SH-SY5Y (cell line): ENCODE results near the gene SMARCA2.

Source experiments
- GATA2 ChIP-seq: IDR thresholded peaks from 2 replicates; pipeline ENCODE4 v1.6.1; 2011; ENCODE audit warnings: mild to moderate bottlenecking, low read depth, low read length
- GATA3 ChIP-seq: IDR thresholded peaks from 2 replicates; pipeline ENCODE4 v1.6.1; 2011; ENCODE audit warnings: low read depth, mild to moderate bottlenecking, low read length, moderate library complexity

DNA sequence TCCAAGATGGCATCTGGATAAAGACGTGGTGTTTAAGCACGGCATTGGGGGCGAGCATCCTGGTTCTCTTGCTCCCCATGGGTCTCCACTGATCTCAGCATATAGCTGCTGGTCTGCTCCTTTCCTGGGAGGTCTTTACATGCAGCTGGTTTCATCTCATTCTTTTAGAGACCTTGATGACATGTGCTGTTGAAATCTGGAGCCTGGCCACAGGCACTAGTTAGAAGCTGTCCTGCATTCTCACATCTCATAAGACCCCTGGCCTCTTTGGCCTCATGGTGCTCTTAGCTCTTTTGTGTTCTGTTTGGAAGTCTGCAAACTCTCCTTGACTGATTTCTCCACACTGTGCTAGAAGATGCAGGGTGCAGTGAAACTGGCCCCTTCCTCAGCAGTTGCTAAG is 113.0 kb downstream of the SMARCA2 start:
- TF ChIP-seq GATA3 (no peak), GATA2 (no peak)
